HUES6 (cell line): ENCODE measurements around the gene PLD3.
"Not testable (repeated sequence)": the region's sequence is repeated elsewhere in the genome, so short reads cannot be mapped to it uniquely, and the experiment has no call there.

Experiments
- H3K27ac ChIP-seq: 2 replicates; pipeline ENCODE4 v1.7.0; 2013; ENCODE audit warnings: low read depth, mild to moderate bottlenecking, low read length, inconsistent platforms
- H3K27me3 ChIP-seq: 2 replicates; pipeline ENCODE4 v1.6.1; 2013; ENCODE audit warnings: low read length; ENCODE audit not compliant: control insufficient read depth, insufficient read depth
- H3K36me3 ChIP-seq: 2 replicates; pipeline ENCODE4 v1.6.1; 2013; ENCODE audit warnings: low read length; ENCODE audit not compliant: control insufficient read depth, insufficient read depth
- H3K4me1 ChIP-seq: 2 replicates; pipeline ENCODE4 v1.6.1; 2013; ENCODE audit warnings: low read length; ENCODE audit not compliant: control insufficient read depth, insufficient read depth
- H3K4me3 ChIP-seq: 2 replicates; pipeline ENCODE4 v1.5.1; 2013; ENCODE audit warnings: low read depth, low read length
- H3K9ac ChIP-seq: one replicate; pipeline ENCODE4 v1.6.1; 2013; ENCODE audit warnings: mild to moderate bottlenecking, low read length
- H3K9me3 ChIP-seq: 2 replicates; pipeline ENCODE4 v1.6.1; 2013; ENCODE audit warnings: low read depth, low read length; ENCODE audit not compliant: control insufficient read depth, insufficient read depth

The PLD3 gene

DNA sequence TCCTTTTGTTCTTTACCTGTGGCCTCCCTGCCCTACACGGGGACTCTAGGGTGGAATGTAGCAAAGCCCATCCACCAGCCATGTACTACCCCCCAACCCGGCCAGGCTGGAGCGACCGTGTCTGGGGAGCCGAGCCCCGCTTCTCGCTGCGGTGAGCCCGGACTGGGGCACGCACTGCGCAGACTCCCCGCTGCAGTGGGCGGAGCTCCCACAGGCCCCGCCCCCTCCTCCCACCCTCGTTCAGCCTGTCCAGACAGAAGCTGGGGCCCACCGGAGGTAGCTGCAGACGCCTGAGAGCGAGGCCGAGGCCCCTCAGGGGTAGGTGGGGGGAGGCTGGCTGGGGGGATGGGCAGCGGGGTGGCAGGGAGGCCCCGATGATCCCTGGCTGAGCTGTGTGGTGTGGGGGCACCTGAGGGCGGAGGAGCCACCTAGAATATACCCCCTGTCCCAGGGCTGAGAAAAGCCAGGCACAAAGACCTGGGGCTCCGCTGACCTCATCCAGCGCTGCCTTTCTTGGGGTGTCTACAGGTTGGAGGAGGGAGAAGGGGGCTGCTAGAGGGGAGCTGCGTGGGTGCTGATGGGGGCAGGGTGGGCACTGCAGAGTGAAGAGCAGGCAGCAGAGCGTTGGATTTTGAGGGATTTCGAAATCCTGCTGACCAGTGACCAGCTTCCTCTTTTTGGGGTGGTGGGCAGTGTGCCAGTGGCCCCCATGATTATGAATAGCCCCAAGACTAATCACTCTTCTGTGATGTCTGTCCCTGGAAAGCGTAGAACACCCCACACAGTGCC is 17.3 kb downstream of the PLD3 start:
- Histone ChIP-seq H3K4me3 (peak overlapping the region; percentile 77), H3K9me3 (no peaks in the 10 kb centered on the region), H3K9ac (peak overlapping the region; percentile 77), H3K27me3 (no peaks in the 10 kb centered on the region), H3K4me1 (peaks cover 21% of the 10 kb centered on the region), H3K36me3 (peaks cover 28% of the 10 kb centered on the region), H3K27ac (peak overlapping the region; percentile 45; the same call in 1 of the 2 replicates)

GRCh38 chr19:40366697-40367561 is 18.4 kb downstream of the PLD3 start:
- Histone ChIP-seq H3K9ac (peak overlapping the region; percentile 64), H3K4me3 (peak overlapping the region; percentile 77), H3K4me1 (peaks cover 21% of the 10 kb centered on the region), H3K27me3 (no peaks in the 10 kb centered on the region), H3K27ac (peak overlapping the region; percentile 20; the same call in 1 of the 2 replicates), H3K9me3 (no peaks in the 10 kb centered on the region), H3K36me3 (peaks cover 40% of the 10 kb centered on the region)

- no peak overlapping the region for H3K27ac ChIP-seq
- peaks cover 21% of the 10 kb centered on the region for H3K4me1 ChIP-seq
- no peak overlapping the region for H3K9ac ChIP-seq
- no peak overlapping the region for H3K4me3 ChIP-seq
- H3K36me3 ChIP-seq = peaks cover 47% of the 10 kb centered on the region
- no peaks in the 10 kb centered on the region for H3K27me3 ChIP-seq
- H3K9me3 ChIP-seq = no peaks in the 10 kb centered on the region
Measured at GRCh38 chr19:40367577-40368434, 19.3 kb downstream of the PLD3 start.

DNA sequence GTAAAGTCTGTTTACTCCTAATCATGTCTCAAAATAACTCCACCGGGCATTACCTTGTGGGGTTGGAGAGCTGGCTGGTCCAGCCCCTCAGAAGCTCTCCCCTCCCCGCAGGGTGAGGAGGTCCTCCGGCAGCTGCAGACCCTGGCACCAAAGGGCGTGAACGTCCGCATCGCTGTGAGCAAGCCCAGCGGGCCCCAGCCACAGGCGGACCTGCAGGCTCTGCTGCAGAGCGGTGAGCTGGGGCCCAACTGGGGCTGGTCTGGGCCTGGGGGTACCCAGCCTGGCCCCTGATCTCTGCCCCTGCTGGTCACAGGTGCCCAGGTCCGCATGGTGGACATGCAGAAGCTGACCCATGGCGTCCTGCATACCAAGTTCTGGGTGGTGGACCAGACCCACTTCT is 21.3 kb downstream of the PLD3 start:
- Histone ChIP-seq H3K27me3 (no peaks in the 10 kb centered on the region), H3K9ac (no peak overlapping the region), H3K9me3 (no peaks in the 10 kb centered on the region), H3K4me1 (peaks cover 21% of the 10 kb centered on the region), H3K36me3 (peaks cover 61% of the 10 kb centered on the region), H3K4me3 (no peak overlapping the region), H3K27ac (no peak overlapping the region)

- not testable (repeated sequence) for H3K27me3 ChIP-seq, H3K9me3 ChIP-seq, H3K4me3 ChIP-seq, H3K9ac ChIP-seq, H3K27ac ChIP-seq
- H3K4me1 ChIP-seq = peaks cover 19% of the 10 kb centered on the region
- peaks cover 61% of the 10 kb centered on the region for H3K36me3 ChIP-seq
Measured at GRCh38 chr19:40370253-40370652, 21.8 kb downstream of the PLD3 start.

GRCh38 chr19:40370997-40371801 is 22.7 kb downstream of the PLD3 start:
- Histone ChIP-seq H3K27me3 (no peaks in the 10 kb centered on the region), H3K9ac (no peak overlapping the region), H3K4me3 (no peak overlapping the region), H3K9me3 (no peaks in the 10 kb centered on the region), H3K27ac (no peak overlapping the region), H3K4me1 (peaks cover 13% of the 10 kb centered on the region), H3K36me3 (peaks cover 67% of the 10 kb centered on the region)

GRCh38 chr19:40371802-40372122 is 23.3 kb downstream of the PLD3 start:
- Histone ChIP-seq H3K4me3 (no peak overlapping the region), H3K9me3 (no peaks in the 10 kb centered on the region), H3K9ac (no peak overlapping the region), H3K27me3 (no peaks in the 10 kb centered on the region), H3K4me1 (peaks cover 8% of the 10 kb centered on the region), H3K36me3 (peaks cover 73% of the 10 kb centered on the region), H3K27ac (no peak overlapping the region)

DNA sequence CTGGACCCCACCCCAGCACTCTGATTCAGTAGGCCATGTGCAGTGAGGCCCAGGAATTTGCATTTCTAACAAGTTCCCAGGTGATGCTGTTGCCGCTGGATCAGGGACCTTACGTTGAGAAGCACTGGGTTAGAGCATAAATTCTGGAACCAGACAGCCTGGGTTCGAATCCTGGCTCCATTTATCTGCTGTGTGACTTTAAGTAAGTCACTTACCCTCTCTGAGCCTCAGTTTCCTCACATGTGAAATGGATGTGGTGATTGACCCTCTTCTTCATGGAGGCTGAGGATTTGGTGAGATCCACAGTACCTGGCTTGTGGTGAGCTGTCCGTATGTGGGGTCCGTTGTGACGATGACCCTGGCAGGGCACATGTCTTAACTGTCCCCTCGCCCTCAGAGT is 25.6 kb downstream of the PLD3 start:
- Histone ChIP-seq H3K27ac (no peak overlapping the region), H3K9me3 (no peaks in the 10 kb centered on the region), H3K36me3 (peaks cover 77% of the 10 kb centered on the region), H3K4me3 (no peak overlapping the region), H3K27me3 (no peaks in the 10 kb centered on the region), H3K4me1 (no peaks in the 10 kb centered on the region), H3K9ac (no peak overlapping the region)

DNA sequence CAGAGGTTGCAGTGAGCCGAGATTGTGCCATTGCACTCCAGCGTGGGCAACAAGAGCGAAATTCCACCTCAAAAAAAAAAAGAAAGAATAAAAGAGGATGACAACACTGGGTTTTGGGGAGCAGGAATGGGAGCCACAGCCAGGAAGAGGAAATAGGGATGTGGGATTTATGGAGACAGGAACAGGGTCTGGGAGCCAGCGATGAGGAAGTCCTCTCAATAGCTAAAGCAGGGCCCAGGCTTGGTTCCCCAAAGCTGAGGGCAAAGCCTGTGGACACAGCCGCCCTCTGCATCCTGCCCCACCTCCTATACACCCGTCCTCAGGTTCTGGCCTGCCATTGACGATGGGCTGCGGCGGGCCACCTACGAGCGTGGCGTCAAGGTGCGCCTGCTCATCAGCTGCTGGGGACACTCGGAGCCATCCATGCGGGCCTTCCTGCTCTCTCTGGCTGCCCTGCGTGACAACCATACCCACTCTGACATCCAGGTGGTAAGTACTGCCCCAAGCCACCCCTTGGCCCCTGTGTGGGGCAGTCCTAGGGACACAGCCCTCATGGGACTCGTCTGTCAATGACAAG is 27.9 kb downstream of the PLD3 start:
- Histone ChIP-seq H3K9ac (no peak overlapping the region), H3K9me3 (no peaks in the 10 kb centered on the region), H3K27me3 (no peaks in the 10 kb centered on the region), H3K36me3 (peaks cover 72% of the 10 kb centered on the region), H3K27ac (no peak overlapping the region), H3K4me1 (no peaks in the 10 kb centered on the region), H3K4me3 (no peak overlapping the region)

- no peak overlapping the region for H3K27ac ChIP-seq
- no peak overlapping the region for H3K9ac ChIP-seq
- H3K9me3 ChIP-seq = no peaks in the 10 kb centered on the region
- H3K4me1 ChIP-seq = no peaks in the 10 kb centered on the region
- no peak overlapping the region for H3K4me3 ChIP-seq
- H3K27me3 ChIP-seq = no peaks in the 10 kb centered on the region
- peaks cover 58% of the 10 kb centered on the region for H3K36me3 ChIP-seq
Measured at GRCh38 chr19:40377876-40378385, 29.4 kb downstream of the PLD3 start.
